Kidney (tissue), 14 donors: ENCODE results near the gene FBXO45. TPM values are rescaled to one million over a fixed set of nuclear protein-coding genes. Genes with fewer than 3 reads are reported as not detected.
A peak's percentile ranks its signal among the peaks of the same experiment; 100 is the strongest.

Experiments used
- DNase-seq, 5 donors: peaks; one replicate each; pipeline ENCODE4 v3.0.0-alpha.2; 2013 to 2020
- FAIRE-seq: peaks from 2 replicates; lab custom pipeline; 2012; peaks lifted over from hg19 to GRCh38; lab: Jason Lieb, UNC
- H3K27ac ChIP-seq, 2 donors: one replicate each; pipeline ENCODE4 v1.7.0; 2013; ENCODE audit warnings: low read depth in 2 of 2, low read length in 2 of 2, inconsistent platforms in 1 of 2
- H3K27me3 ChIP-seq: one replicate; pipeline ENCODE4 v1.7.1; 2013; ENCODE audit warnings: low read length, inconsistent platforms; ENCODE audit not compliant: control insufficient read depth, insufficient read depth
- H3K36me3 ChIP-seq, 3 donors: one replicate each; pipeline versions ENCODE4 v1.7.0 to v1.7.1; 2013; ENCODE audit warnings: low read length in 3 of 3, control low read depth in 1 of 3, inconsistent platforms in 1 of 3; ENCODE audit not compliant: insufficient read depth in 3 of 3, control insufficient read depth in 2 of 3
- H3K4me1 ChIP-seq, 3 donors: one replicate each; pipeline versions ENCODE4 v1.7.0 to v1.7.1; 2013; ENCODE audit warnings: low read length in 3 of 3, inconsistent platforms in 1 of 3, low read depth in 1 of 3; ENCODE audit not compliant: control insufficient read depth in 2 of 3, insufficient read depth in 2 of 3
- H3K4me3 ChIP-seq, 3 donors: one replicate each; pipeline versions ENCODE4 v1.7.0 to v1.8.1; 2013; ENCODE audit warnings: low read length in 3 of 3, control low read depth in 1 of 3, inconsistent platforms in 1 of 3
- H3K9ac ChIP-seq, 3 donors: one replicate each; pipeline versions ENCODE4 v1.7.0 to v1.7.1; 2013; ENCODE audit warnings: low read length in 3 of 3, control low read depth in 1 of 3, inconsistent platforms in 1 of 3
- H3K9me3 ChIP-seq, 3 donors: one replicate each; pipeline versions ENCODE4 v1.7.0 to v1.7.1; 2013; ENCODE audit warnings: low read length in 3 of 3, control low read depth in 1 of 3, inconsistent platforms in 1 of 3; ENCODE audit not compliant: control insufficient read depth in 2 of 3, insufficient read depth in 1 of 3
- intact Hi-C: fragments of 100-400 bp; cut with DNase I; formaldehyde crosslinking; loops from one replicate; pipeline ENCODE4 v1.11.1; 2022
- polyA plus RNA-seq: library from polyadenylated mRNA; stranded (reverse); fragments of 350-450 nt; fragmentation: Illumina TruSeq; extraction: RNeasy Lipid Tissue Mini Kit (QIAGEN cat#74804); gene quantifications from one replicate; pipeline ENCODE4 v1.2.3, GENCODE V29; 2014; ENCODE audit warnings: low read depth, low replicate concordance; ENCODE audit not compliant: insufficient read depth
- total RNA-seq: library from RNA; stranded (reverse); fragmentation: NEBNext Ultra II Directional; extraction: Animal tissue kit (Norgen Biotek cat#: 25700); gene quantifications from one replicate; pipeline ENCODE4 v1.2.1, GENCODE V29; 2021
- TF ChIP-seq, protein P1 (sequence below): IDR thresholded peaks from 3 replicates; pipeline ENCODE4 v1.5.1; 2012; ENCODE audit warnings: mild to moderate bottlenecking, moderate library complexity, borderline replicate concordance; ENCODE audit not compliant: insufficient read depth; ENCODE audit errors: extremely low read depth
- donor health status: control.
- donor health status: control.
- donor health status: control.
- donor health status: control.
- donor health status: control.
- donor health status: DM: yes; HTN: yes; CAD: no.
- donor health status: Normal renal cell carcinoma (clear cell type).

Gene FBXO45
- total and polyA plus RNA-seq, 2 donors from 2014 or later, result 2.5 to 7.0 TPM

DNA sequence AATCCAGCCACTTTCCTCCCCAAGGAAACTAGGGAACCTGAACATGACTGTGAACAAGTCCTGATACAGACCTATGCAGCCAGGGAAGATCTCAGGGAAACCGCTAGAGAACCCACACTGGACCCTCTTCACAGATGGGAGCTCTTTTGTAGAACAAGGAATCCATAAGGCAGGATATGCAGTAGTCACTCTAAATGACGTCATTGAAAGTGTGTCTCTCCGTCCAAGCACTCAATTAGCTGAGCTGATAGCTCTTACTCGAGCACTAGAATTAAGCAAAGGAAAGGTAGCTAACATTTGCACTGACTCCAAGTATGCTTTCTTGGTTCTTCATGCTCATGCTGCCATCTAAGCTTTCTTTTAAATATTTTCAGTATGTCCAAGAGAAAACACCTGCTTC is 43.3 kb upstream of the FBXO45 start:
- no peaks in the 10 kb centered on the region for H3K36me3 ChIP-seq
- DNase-seq, result no peak
- no peak for FAIRE-seq
- no peak overlapping the region for H3K27ac ChIP-seq
- H3K9me3 ChIP-seq, result peaks cover 0 to 4% (median 4%) of the 10 kb centered on the region in 3 donors
- TF ChIP-seq, protein P1, sequence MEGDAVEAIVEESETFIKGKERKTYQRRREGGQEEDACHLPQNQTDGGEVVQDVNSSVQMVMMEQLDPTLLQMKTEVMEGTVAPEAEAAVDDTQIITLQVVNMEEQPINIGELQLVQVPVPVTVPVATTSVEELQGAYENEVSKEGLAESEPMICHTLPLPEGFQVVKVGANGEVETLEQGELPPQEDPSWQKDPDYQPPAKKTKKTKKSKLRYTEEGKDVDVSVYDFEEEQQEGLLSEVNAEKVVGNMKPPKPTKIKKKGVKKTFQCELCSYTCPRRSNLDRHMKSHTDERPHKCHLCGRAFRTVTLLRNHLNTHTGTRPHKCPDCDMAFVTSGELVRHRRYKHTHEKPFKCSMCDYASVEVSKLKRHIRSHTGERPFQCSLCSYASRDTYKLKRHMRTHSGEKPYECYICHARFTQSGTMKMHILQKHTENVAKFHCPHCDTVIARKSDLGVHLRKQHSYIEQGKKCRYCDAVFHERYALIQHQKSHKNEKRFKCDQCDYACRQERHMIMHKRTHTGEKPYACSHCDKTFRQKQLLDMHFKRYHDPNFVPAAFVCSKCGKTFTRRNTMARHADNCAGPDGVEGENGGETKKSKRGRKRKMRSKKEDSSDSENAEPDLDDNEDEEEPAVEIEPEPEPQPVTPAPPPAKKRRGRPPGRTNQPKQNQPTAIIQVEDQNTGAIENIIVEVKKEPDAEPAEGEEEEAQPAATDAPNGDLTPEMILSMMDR, result no peak
- H3K27me3 ChIP-seq, result no peaks in the 10 kb centered on the region
- H3K9ac ChIP-seq, result no peak overlapping the region
- H3K4me1 ChIP-seq, result no peaks in the 10 kb centered on the region
- H3K4me3 ChIP-seq, result no peak overlapping the region
- intact Hi-C loops, result no loop called here

DNA sequence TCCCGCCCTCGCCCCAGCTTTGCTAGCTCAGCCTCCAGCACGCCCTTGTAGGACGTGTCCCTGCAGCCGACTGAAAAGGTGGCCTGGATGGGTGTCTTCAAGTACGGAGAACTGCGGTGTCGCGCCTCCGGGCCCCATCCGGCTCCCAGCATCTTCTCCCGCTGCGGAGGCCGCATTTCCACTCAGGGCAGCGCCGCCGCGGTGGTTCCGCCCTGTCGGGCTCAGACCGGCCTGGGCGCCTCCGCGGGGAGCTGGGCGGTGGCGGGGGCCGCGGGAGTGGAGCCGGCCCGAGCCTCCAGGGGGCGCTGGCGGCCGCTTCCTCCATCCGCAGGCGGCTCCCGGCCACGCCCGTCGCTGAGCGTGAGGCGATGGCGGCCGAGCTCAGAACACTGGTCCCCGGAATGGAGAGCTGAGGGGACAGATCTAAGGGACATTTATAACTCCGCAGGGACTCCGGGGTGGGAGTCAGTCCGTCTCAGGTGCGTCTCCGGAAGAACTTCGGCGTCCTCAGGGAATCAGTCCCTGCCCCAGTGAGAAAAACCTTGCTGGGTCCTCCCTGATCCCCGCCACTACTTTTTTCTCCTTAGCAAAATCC is 39.7 kb upstream of the FBXO45 start:
- FAIRE-seq, result no peak
- TF ChIP-seq, protein P1, result peak; percentile 50
- H3K4me1 ChIP-seq, result no peaks in the 10 kb centered on the region
- H3K27me3 ChIP-seq, result no peaks in the 10 kb centered on the region
- no peaks in the 10 kb centered on the region for H3K36me3 ChIP-seq
- H3K9ac ChIP-seq, result peak overlapping the region in 1 of 3 donors; percentile 55
- intact Hi-C loops, result no loop called here
- H3K4me3 ChIP-seq, result peak overlapping the region; percentile 53 to 63 (median 58)
- no peaks in the 10 kb centered on the region for H3K9me3 ChIP-seq
- peak; percentile 64 to 86 (median 84) for DNase-seq
- H3K27ac ChIP-seq, result no peak overlapping the region

DNA sequence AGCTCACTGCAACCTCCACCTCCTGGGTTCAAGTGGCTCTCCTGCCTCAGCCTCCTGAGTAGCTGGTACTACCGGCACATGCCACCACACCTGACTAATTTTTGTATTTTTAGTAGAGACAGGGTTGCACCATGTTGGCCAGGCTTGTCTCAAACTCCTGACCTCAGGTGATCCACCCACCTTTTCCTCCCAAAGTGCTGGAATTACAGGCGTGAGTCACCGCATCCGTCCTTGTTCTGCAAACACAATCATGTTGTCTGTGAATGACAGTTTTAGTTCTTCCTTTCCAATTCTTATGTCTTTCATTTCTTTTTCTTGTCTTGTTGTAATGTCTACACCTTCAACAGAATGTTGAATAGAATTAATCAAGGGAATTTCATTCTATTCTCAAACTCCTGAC is 37.0 kb upstream of the FBXO45 start:
- Histone ChIP-seq H3K4me1 (no peaks in the 10 kb centered on the region), H3K9me3 (no peaks in the 10 kb centered on the region), H3K36me3 (no peaks in the 10 kb centered on the region), H3K9ac (no peak overlapping the region), H3K27ac (no peak overlapping the region), H3K27me3 (no peaks in the 10 kb centered on the region), H3K4me3 (no peak overlapping the region)
- TF ChIP-seq, protein P1, result no peak
- FAIRE-seq, result no peak
- intact Hi-C loops, result no loop called here
- no peak for DNase-seq

DNA sequence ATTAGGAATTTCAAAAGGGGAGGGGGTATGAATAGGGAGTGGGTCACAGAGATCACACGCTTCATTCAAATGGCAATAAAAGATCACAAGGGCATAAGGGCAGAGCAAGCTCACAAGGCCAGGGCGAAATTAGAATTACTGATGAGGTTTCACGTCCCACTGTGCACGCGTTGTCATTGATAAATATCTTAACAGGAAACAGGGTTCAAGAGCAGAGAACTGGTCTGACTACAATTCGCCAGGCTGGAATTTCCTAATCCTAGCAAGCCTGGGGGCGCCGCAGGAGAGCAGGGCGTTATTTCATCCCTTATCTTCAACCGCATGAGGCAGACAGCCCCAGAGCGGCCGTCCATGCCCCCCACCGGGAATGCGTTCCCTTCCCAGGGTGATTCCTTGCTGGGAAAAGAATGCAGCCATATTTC is 35.2 kb upstream of the FBXO45 start:
- no peak overlapping the region for H3K4me3 ChIP-seq
- H3K27me3 ChIP-seq, result no peaks in the 10 kb centered on the region
- FAIRE-seq, result no peak
- no peaks in the 10 kb centered on the region for H3K9me3 ChIP-seq
- intact Hi-C loops, result no loop called here
- H3K4me1 ChIP-seq, result no peaks in the 10 kb centered on the region
- H3K9ac ChIP-seq, result no peak overlapping the region
- TF ChIP-seq, protein P1, result no peak
- no peaks in the 10 kb centered on the region for H3K36me3 ChIP-seq
- H3K27ac ChIP-seq, result no peak overlapping the region
- DNase-seq, result no peak
